Mesendoderm (in vitro differentiated cells): ENCODE measurements around the gene ADRA2A.

Experiments used
- DNase-seq: peaks from one replicate; pipeline ENCODE4 v3.0.0; 2013
- H2AK5ac ChIP-seq: 2 replicates; pipeline ENCODE4 v1.6.1; 2013; ENCODE audit warnings: low read length, inconsistent platforms
- H2BK120ac ChIP-seq: 2 replicates; pipeline ENCODE4 v1.6.1; 2013; ENCODE audit warnings: low read depth, mild to moderate bottlenecking, low read length, moderate library complexity, mixed read lengths
- H2BK15ac ChIP-seq: replicated peaks from 2 replicates; pipeline ENCODE4 v1.6.1; 2013; ENCODE audit warnings: low read depth, mild to moderate bottlenecking, moderate library complexity
- H2BK5ac ChIP-seq: 2 replicates; pipeline ENCODE4 v1.6.1; 2013; ENCODE audit warnings: low read length, inconsistent platforms
- H3K18ac ChIP-seq: 2 replicates; pipeline ENCODE4 v1.6.1; 2013; ENCODE audit warnings: mild to moderate bottlenecking, low read length, mixed read lengths
- H3K23ac ChIP-seq: one replicate; pipeline ENCODE4 v1.6.1; 2013; ENCODE audit warnings: low read length
- H3K27ac ChIP-seq: 2 replicates; pipeline ENCODE4 v1.5.1; 2013; ENCODE audit warnings: low read depth, mild to moderate bottlenecking, inconsistent platforms, low read length, moderate library complexity
- H3K27me3 ChIP-seq: 2 replicates; pipeline ENCODE4 v1.6.1; 2013; ENCODE audit warnings: low read length, control low read depth, mild to moderate bottlenecking, inconsistent platforms; ENCODE audit not compliant: insufficient read depth, poor library complexity
- H3K36me3 ChIP-seq: 2 replicates; pipeline ENCODE4 v1.6.1; 2013; ENCODE audit warnings: low read length, inconsistent platforms; ENCODE audit not compliant: control insufficient read depth, insufficient read depth
- H3K4ac ChIP-seq: one replicate; pipeline ENCODE4 v1.6.1; 2013; ENCODE audit warnings: low read depth, mild to moderate bottlenecking, low read length, moderate library complexity
- H3K4me1 ChIP-seq: 2 replicates; pipeline ENCODE4 v1.6.1; 2013; ENCODE audit warnings: low read depth, low read length, inconsistent platforms; ENCODE audit not compliant: control insufficient read depth
- H3K4me2 ChIP-seq: 2 replicates; pipeline ENCODE4 v1.6.1; 2013; ENCODE audit warnings: low read length
- H3K4me3 ChIP-seq: 2 replicates; pipeline ENCODE4 v1.5.1; 2013; ENCODE audit warnings: mild to moderate bottlenecking, low read length
- H3K56ac ChIP-seq: one replicate; pipeline ENCODE4 v1.6.1; 2013; ENCODE audit warnings: low read length
- H3K79me1 ChIP-seq: 2 replicates; pipeline ENCODE4 v1.6.1; 2013; ENCODE audit warnings: low read length, inconsistent platforms
- H3K79me2 ChIP-seq: 2 replicates; pipeline ENCODE4 v1.6.1; 2013; ENCODE audit warnings: mild to moderate bottlenecking, low read length; ENCODE audit not compliant: control insufficient read depth, insufficient read depth
- H3K9ac ChIP-seq: 2 replicates; pipeline ENCODE4 v1.6.1; 2013; ENCODE audit warnings: low read length, inconsistent platforms
- H4K5ac ChIP-seq: one replicate; pipeline ENCODE4 v1.6.1; 2013; ENCODE audit warnings: low read length
- H4K8ac ChIP-seq: one replicate; pipeline ENCODE4 v1.6.1; 2013; ENCODE audit warnings: low read depth, mild to moderate bottlenecking, control low read depth, low read length, moderate library complexity
- WGBS: extraction: QIAGEN DNeasy Blood & Tissue Kit; methylation state at CpG from one replicate; pipeline ENCODE4 v1.1.7; 2013; ENCODE audit warnings: low lambda C conversion rate, missing lambda C conversion rate; ENCODE audit not compliant: insufficient coverage; ENCODE audit errors: extremely low coverage; 5-methylcytosine and 5-hydroxymethylcytosine counted together

ADRA2A gene

DNA sequence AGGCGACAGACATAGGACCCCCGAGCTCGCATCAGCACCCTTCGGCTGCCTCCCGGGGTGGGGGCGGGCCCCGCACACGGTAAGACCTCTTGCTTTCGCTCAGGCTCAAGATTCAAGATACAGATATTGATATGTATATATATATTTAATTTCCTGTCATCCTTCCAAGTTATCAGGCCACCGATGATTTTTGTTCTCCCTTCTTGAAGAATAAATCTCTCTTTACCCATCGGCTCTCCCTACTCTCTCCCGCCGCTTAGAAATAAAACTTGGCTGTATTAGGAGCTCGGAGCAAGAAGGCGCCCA, 603 bp downstream of the ADRA2A start:
- H3K23ac ChIP-seq, result no peak overlapping the region
- no peaks in the 10 kb centered on the region for H3K79me2 ChIP-seq
- H3K36me3 ChIP-seq, result no peaks in the 10 kb centered on the region
- no peak overlapping the region for H3K9ac ChIP-seq
- no CpG with 5 or more reads among the region's 15 CpGs for WGBS
- H3K79me1 ChIP-seq, result no peaks in the 10 kb centered on the region
- no peak overlapping the region for H3K27ac ChIP-seq
- H3K18ac ChIP-seq, result no peak overlapping the region
- no peak for DNase-seq
- no peak overlapping the region for H3K56ac ChIP-seq
- H3K4me3 ChIP-seq, result no peak overlapping the region
- H2AK5ac ChIP-seq, result no peak overlapping the region
- no peak overlapping the region for H2BK15ac ChIP-seq
- H2BK120ac ChIP-seq, result no peak overlapping the region
- no peak overlapping the region for H2BK5ac ChIP-seq
- no peak overlapping the region for H3K4ac ChIP-seq
- peaks cover 7% of the 10 kb centered on the region for H3K27me3 ChIP-seq
- H3K4me1 ChIP-seq, result no peaks in the 10 kb centered on the region
- peak overlapping the region; percentile 34 for H3K4me2 ChIP-seq
- no peak overlapping the region for H4K5ac ChIP-seq
- no peak overlapping the region for H4K8ac ChIP-seq

DNA sequence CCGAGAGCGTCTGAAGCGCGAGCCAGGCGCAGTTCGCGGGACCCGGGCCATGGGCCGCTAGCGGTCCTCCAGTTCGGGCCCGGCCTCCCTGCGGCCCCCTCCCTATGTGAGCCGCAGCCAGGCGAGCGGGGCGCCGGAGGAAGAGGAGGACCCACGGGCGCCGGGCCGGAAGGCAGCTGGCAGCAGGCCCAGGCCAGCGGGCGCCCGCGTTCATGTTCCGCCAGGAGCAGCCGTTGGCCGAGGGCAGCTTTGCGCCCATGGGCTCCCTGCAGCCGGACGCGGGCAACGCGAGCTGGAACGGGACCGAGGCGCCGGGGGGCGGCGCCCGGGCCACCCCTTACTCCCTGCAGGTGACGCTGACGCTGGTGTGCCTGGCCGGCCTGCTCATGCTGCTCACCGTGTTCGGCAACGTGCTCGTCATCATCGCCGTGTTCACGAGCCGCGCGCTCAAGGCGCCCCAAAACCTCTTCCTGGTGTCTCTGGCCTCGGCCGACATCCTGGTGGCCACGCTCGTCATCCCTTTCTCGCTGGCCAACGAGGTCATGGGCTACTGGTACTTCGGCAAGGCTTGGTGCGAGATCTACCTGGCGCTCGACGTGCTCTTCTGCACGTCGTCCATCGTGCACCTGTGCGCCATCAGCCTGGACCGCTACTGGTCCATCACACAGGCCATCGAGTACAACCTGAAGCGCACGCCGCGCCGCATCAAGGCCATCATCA, 1.1 kb downstream of the ADRA2A start:
- Histone ChIP-seq H2BK5ac (no peak overlapping the region), H3K79me2 (no peaks in the 10 kb centered on the region), H3K27ac (no peak overlapping the region), H3K79me1 (no peaks in the 10 kb centered on the region), H3K4me1 (no peaks in the 10 kb centered on the region), H3K4ac (no peak overlapping the region), H3K56ac (no peak overlapping the region), H3K36me3 (no peaks in the 10 kb centered on the region), H3K4me3 (no peak overlapping the region), H4K5ac (no peak overlapping the region), H4K8ac (no peak overlapping the region), H3K18ac (no peak overlapping the region), H3K4me2 (no peak overlapping the region), H2AK5ac (no peak overlapping the region), H3K9ac (no peak overlapping the region), H2BK120ac (no peak overlapping the region), H2BK15ac (no peak overlapping the region), H3K23ac (no peak overlapping the region), H3K27me3 (peaks cover 7% of the 10 kb centered on the region)
- WGBS, result no CpG with 5 or more reads among the region's 78 CpGs
- no peak for DNase-seq

DNA sequence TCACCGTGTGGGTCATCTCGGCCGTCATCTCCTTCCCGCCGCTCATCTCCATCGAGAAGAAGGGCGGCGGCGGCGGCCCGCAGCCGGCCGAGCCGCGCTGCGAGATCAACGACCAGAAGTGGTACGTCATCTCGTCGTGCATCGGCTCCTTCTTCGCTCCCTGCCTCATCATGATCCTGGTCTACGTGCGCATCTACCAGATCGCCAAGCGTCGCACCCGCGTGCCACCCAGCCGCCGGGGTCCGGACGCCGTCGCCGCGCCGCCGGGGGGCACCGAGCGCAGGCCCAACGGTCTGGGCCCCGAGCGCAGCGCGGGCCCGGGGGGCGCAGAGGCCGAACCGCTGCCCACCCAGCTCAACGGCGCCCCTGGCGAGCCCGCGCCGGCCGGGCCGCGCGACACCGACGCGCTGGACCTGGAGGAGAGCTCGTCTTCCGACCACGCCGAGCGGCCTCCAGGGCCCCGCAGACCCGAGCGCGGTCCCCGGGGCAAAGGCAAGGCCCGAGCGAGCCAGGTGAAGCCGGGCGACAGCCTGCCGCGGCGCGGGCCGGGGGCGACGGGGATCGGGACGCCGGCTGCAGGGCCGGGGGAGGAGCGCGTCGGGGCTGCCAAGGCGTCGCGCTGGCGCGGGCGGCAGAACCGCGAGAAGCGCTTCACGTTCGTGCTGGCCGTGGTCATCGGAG, 1.8 kb downstream of the ADRA2A start:
- Histone ChIP-seq H3K79me1 (no peaks in the 10 kb centered on the region), H3K36me3 (no peaks in the 10 kb centered on the region), H3K9ac (no peak overlapping the region), H2BK15ac (no peak overlapping the region), H3K27me3 (peaks cover 7% of the 10 kb centered on the region), H3K4me2 (no peak overlapping the region), H3K4ac (no peak overlapping the region), H2AK5ac (no peak overlapping the region), H3K56ac (no peak overlapping the region), H3K27ac (no peak overlapping the region), H4K8ac (no peak overlapping the region), H2BK120ac (no peak overlapping the region), H3K79me2 (no peaks in the 10 kb centered on the region), H3K23ac (no peak overlapping the region), H3K4me1 (no peaks in the 10 kb centered on the region), H2BK5ac (no peak overlapping the region), H3K4me3 (no peak overlapping the region), H4K5ac (no peak overlapping the region), H3K18ac (no peak overlapping the region)
- DNase-seq, result no peak
- no CpG with 5 or more reads among the region's 104 CpGs for WGBS

DNA sequence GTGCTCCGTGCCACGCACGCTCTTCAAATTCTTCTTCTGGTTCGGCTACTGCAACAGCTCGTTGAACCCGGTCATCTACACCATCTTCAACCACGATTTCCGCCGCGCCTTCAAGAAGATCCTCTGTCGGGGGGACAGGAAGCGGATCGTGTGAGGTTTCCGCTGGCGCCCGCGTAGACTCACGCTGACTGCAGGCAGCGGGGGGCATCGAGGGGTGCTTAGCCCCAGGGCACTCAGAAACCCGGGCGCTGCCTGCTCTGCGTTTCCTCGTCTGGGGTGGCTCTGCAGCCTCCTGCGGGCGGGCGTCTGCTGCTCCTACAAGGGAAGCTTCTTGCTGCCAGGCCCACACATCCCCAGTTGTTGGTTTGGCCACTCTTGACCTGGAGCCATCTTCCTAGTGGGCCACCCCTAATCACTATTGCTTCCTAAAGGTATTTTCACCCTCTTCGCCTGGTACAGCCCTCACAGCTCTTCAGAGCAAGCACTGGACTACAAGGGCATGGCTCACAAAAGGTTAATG, 2.5 kb downstream of the ADRA2A start:
- H3K27me3 ChIP-seq, result peaks cover 7% of the 10 kb centered on the region
- no peaks in the 10 kb centered on the region for H3K36me3 ChIP-seq
- no peak overlapping the region for H3K18ac ChIP-seq
- DNase-seq, result no peak
- no peaks in the 10 kb centered on the region for H3K79me2 ChIP-seq
- H2BK15ac ChIP-seq, result no peak overlapping the region
- H2BK120ac ChIP-seq, result no peak overlapping the region
- no peak overlapping the region for H3K56ac ChIP-seq
- H3K9ac ChIP-seq, result no peak overlapping the region
- H4K5ac ChIP-seq, result no peak overlapping the region
- no peaks in the 10 kb centered on the region for H3K4me1 ChIP-seq
- no peak overlapping the region for H3K4me2 ChIP-seq
- H2AK5ac ChIP-seq, result no peak overlapping the region
- no peaks in the 10 kb centered on the region for H3K79me1 ChIP-seq
- H2BK5ac ChIP-seq, result no peak overlapping the region
- WGBS, result no CpG with 5 or more reads among the region's 28 CpGs
- H3K4ac ChIP-seq, result no peak overlapping the region
- no peak overlapping the region for H4K8ac ChIP-seq
- H3K4me3 ChIP-seq, result no peak overlapping the region
- H3K27ac ChIP-seq, result no peak overlapping the region
- H3K23ac ChIP-seq, result no peak overlapping the region

DNA sequence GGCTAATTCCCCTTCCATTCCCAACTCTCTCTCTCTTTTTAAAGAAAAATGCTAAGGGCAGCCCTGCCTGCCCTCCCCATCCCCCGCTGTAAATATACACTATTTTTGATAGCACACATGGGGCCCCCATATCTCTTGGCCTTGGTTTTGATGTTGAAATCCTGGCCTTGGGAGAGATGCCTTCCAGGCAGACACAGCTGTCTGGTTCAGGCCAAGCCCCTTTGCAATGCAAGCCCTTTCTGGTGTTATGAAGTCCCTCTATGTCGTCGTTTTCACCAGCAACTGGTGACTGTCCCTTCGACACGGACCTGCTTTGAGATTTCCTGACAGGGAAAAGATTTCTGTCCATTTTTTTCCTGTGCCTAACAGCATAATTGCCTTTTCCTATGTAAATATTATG, 3.0 kb downstream of the ADRA2A start:
- Histone ChIP-seq H4K8ac (no peak overlapping the region), H3K36me3 (no peaks in the 10 kb centered on the region), H3K56ac (no peak overlapping the region), H3K27me3 (peaks cover 7% of the 10 kb centered on the region), H3K4me1 (no peaks in the 10 kb centered on the region), H2BK5ac (no peak overlapping the region), H2AK5ac (no peak overlapping the region), H3K9ac (no peak overlapping the region), H3K4me3 (no peak overlapping the region), H3K4me2 (no peak overlapping the region), H3K18ac (no peak overlapping the region), H3K4ac (no peak overlapping the region), H2BK120ac (no peak overlapping the region), H2BK15ac (no peak overlapping the region), H3K79me2 (no peaks in the 10 kb centered on the region), H4K5ac (no peak overlapping the region), H3K23ac (no peak overlapping the region), H3K79me1 (no peaks in the 10 kb centered on the region), H3K27ac (no peak overlapping the region)
- no peak for DNase-seq
- WGBS, result no CpG with 5 or more reads among the region's 5 CpGs
